Measurements from ENCODE around the gene RFTN1. TPM values are rescaled to one million over a fixed set of nuclear protein-coding genes. Genes with fewer than 3 reads are reported as not detected.

RFTN1 gene
- total and polyA plus RNA-seq, 2 of the 8 experiments (the other 6 are each of a cell fraction or from before 2014, with no cell fraction given), result 4.6 to 6.7 TPM

- TF ChIP-seq SIX5 (IDR thresholded peaks at IDR 0.05; ENCODE audit: low read depth, low read length), result no peak
- no peak for TF ChIP-seq JUND (IDR thresholded peaks at IDR 0.05; ENCODE audit: low read length)
- no peak for TF ChIP-seq SAP30 (IDR thresholded peaks at IDR 0.05; ENCODE audit: insufficient read depth, insufficient replicate concordance, low read length)
- TF ChIP-seq TCF12 (IDR thresholded peaks at IDR 0.05; ENCODE audit: low read depth, low read length), result no peak
Measured at GRCh38 chr3:16477521-16477920, 36.0 kb downstream of the RFTN1 start (continued).

All from H1 (cell line).